Kidney epithelial cell (primary cell): Measurements from ENCODE around the gene NDUFAB1. TPM values are rescaled to one million over a fixed set of nuclear protein-coding genes. Genes with fewer than 3 reads are reported as not detected.
"Not testable (repeated sequence)": the region's sequence is repeated elsewhere in the genome, so short reads cannot be mapped to it uniquely, and the experiment has no call there.

ENCODE experiments used
- DNase-seq: peaks from one replicate; pipeline ENCODE4 v3.0.0-alpha.2; 2010; ENCODE audit warnings: low read depth
- H3K27me3 ChIP-seq: 2 replicates; pipeline ENCODE4 v1.6.0; 2011; ENCODE audit warnings: low read length; ENCODE audit not compliant: control insufficient read depth, insufficient read depth
- H3K36me3 ChIP-seq: 2 replicates; pipeline ENCODE4 v1.5.1; 2011; ENCODE audit warnings: low read length; ENCODE audit not compliant: control insufficient read depth, insufficient read depth
- H3K4me3 ChIP-seq: 2 replicates; pipeline ENCODE4 v1.5.1; 2011; ENCODE audit warnings: low read depth, mild to moderate bottlenecking, control low read depth, low read length
- CTCF ChIP-seq: IDR thresholded peaks from 2 replicates; pipeline ENCODE4 v1.5.1; 2011; ENCODE audit warnings: mild to moderate bottlenecking, moderate library complexity, low read length, control low read depth, inconsistent platforms; ENCODE audit not compliant: insufficient read depth, poor library complexity, severe bottlenecking
- total RNA-seq: library from RNA; depleted of rRNA; stranded (reverse); fragments of >200 nt; gene quantifications from 2 replicates; pipeline ENCODE4 v1.2.3, GENCODE V29; 2015

Gene NDUFAB1
- total RNA-seq, 1 donor from 2014 or later = 132 TPM

GRCh38 chr16:23634461-23635036, 38.4 kb upstream of the NDUFAB1 start:
- no peak for TF ChIP-seq CTCF
- H3K36me3 ChIP-seq = no peaks in the 10 kb centered on the region

GRCh38 chr16:23631874-23632273, 35.8 kb upstream of the NDUFAB1 start:
- H3K4me3 ChIP-seq, H3K27me3 ChIP-seq, DNase-seq, H3K36me3 ChIP-seq: not testable (repeated sequence)

More at GRCh38 chr16:23634461-23635036, 38.4 kb upstream of the NDUFAB1 start:
- DNase-seq = no peak
- Histone ChIP-seq H3K27me3 (no peaks in the 10 kb centered on the region), H3K4me3 (no peak overlapping the region)

GRCh38 chr16:23629516-23629915, 33.4 kb upstream of the NDUFAB1 start:
- Histone ChIP-seq H3K4me3 (no peak overlapping the region), H3K36me3 (no peaks in the 10 kb centered on the region), H3K27me3 (no peaks in the 10 kb centered on the region)
- no peak for TF ChIP-seq CTCF
- DNase-seq = no peak

GRCh38 chr16:23624092-23624491, 28.0 kb upstream of the NDUFAB1 start:
- Histone ChIP-seq H3K36me3 (no peaks in the 10 kb centered on the region), H3K4me3 (no peak overlapping the region), H3K27me3 (no peaks in the 10 kb centered on the region)
- TF ChIP-seq CTCF = no peak
- no peak for DNase-seq

- no peak for TF ChIP-seq CTCF
- DNase-seq = no peak
- H3K4me3 ChIP-seq = no peak overlapping the region
- no peaks in the 10 kb centered on the region for H3K36me3 ChIP-seq
- no peaks in the 10 kb centered on the region for H3K27me3 ChIP-seq
These were observed 19.7 kb upstream of the NDUFAB1 start for GRCh38 chr16:23615805-23616204.

- Histone ChIP-seq H3K36me3 (no peaks in the 10 kb centered on the region), H3K4me3 (no peak overlapping the region), H3K27me3 (no peaks in the 10 kb centered on the region)
- no peak for TF ChIP-seq CTCF
- DNase-seq = no peak
These were observed 15.8 kb upstream of the NDUFAB1 start for GRCh38 chr16:23611936-23612335.

- not testable (repeated sequence) for H3K36me3 ChIP-seq, H3K27me3 ChIP-seq, H3K4me3 ChIP-seq, DNase-seq
These were observed 14.8 kb upstream of the NDUFAB1 start for GRCh38 chr16:23610905-23611304.
